ENCODE results near the gene SLC2A4.
"Not testable (repeated sequence)": the region's sequence is repeated elsewhere in the genome, so short reads cannot be mapped to it uniquely, and the experiment has no call there.

Gene SLC2A4

DNA sequence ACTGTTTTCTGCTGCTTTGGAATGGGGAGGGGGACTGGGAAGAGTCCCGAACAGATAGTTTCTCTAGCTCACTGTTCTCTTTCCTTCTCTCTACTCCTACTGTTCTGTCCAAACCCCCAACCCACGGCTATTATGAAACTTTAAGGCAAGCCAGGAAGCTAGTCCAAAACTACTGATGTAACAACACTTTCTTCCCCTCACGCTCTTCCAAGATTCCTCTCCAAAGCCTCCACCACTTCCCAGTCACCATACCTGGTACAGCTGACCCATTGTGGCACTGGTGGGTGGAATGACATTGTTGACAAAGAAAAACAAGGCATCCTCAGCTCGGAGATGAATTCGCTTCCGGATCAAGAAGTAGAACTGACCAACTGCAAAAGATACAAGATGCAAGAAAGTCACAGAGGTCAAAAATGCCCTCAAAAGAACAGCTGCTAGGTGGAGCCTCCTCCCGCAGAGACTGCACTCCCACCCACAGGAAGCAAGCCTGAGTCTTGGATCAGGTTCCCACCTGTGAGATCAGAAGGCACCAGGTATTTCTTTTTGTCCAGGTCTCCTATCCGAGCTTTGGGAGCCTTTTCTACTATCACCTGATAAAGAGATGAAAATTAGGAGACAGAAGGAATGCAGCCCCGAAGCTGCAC lies 40.3 kb upstream of the SLC2A4 start:
- in situ Hi-C loops (cut with HindIII; ENCODE audit: low sequenced_read_pairs): no loop called here
- peak overlapping the region; percentile 96 for H3K4me3 ChIP-seq (ENCODE audit: low read depth, low read length)
- no peak for DNase-seq (ENCODE audit: low read depth, low spot score)
- TF ChIP-seq, protein P1, sequence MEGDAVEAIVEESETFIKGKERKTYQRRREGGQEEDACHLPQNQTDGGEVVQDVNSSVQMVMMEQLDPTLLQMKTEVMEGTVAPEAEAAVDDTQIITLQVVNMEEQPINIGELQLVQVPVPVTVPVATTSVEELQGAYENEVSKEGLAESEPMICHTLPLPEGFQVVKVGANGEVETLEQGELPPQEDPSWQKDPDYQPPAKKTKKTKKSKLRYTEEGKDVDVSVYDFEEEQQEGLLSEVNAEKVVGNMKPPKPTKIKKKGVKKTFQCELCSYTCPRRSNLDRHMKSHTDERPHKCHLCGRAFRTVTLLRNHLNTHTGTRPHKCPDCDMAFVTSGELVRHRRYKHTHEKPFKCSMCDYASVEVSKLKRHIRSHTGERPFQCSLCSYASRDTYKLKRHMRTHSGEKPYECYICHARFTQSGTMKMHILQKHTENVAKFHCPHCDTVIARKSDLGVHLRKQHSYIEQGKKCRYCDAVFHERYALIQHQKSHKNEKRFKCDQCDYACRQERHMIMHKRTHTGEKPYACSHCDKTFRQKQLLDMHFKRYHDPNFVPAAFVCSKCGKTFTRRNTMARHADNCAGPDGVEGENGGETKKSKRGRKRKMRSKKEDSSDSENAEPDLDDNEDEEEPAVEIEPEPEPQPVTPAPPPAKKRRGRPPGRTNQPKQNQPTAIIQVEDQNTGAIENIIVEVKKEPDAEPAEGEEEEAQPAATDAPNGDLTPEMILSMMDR (IDR thresholded peaks at IDR 0.05; ENCODE audit: low read depth, low read length): no peak

DNA sequence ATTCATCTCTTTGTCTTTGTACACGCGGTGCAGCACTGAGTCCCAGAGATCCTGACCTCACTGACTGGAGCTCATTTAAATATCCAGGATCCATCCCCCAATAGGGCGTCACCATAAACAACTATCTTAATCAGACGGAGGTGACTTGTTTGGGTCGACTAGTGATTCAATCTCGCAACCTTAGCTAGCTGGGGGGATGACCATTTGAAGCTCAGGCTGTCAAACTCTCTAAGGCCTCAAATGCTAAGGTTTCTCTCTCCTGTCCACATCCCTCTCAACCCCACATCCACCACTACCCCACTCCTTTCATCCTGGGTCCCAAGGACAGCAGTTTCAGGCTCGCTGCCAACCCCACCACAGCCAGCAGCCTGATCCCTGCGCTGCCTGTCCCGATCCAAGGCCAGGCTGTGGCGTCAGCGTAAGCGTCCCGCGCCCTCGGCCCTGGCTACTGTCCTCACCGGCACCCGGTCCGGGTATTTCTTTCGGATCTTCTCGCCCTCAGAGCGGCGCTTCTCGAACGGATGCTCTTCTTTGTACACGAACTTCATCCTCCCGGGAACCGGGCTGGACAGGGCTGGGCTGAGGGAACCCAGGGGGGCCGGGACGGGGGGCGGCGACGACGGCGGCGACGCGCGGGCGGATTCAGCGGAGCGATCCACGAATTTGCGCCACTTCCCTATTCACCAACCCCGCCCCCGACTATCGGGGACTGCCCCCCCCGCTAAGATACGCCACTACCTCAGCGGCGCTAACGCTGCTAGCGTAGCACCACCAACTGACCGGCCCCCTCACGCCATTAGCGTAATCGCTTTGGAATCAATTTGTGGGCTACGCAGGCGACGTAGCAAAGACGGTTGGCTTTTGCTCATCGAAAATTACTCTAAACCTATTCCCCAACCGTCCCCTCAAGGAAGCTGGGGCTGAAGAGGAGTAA lies 39.5 kb upstream of the SLC2A4 start, which contains the start of gene GABARAP:
TSS of gene GABARAP (minus strand) at position 667 of the 934 bp plus-strand sequence. CDS start at position 548, 119 bp downstream.
- in situ Hi-C loops (cut with HindIII; ENCODE audit: low sequenced_read_pairs): no loop called here
- TF ChIP-seq, protein P1 (IDR thresholded peaks at IDR 0.05; ENCODE audit: low read depth, low read length): no peak
- peak within 1 kb of the TSS; percentile 96 for H3K4me3 ChIP-seq (ENCODE audit: low read depth, low read length)
- DNase-seq (ENCODE audit: low read depth, low spot score): peak; percentile 95

DNA sequence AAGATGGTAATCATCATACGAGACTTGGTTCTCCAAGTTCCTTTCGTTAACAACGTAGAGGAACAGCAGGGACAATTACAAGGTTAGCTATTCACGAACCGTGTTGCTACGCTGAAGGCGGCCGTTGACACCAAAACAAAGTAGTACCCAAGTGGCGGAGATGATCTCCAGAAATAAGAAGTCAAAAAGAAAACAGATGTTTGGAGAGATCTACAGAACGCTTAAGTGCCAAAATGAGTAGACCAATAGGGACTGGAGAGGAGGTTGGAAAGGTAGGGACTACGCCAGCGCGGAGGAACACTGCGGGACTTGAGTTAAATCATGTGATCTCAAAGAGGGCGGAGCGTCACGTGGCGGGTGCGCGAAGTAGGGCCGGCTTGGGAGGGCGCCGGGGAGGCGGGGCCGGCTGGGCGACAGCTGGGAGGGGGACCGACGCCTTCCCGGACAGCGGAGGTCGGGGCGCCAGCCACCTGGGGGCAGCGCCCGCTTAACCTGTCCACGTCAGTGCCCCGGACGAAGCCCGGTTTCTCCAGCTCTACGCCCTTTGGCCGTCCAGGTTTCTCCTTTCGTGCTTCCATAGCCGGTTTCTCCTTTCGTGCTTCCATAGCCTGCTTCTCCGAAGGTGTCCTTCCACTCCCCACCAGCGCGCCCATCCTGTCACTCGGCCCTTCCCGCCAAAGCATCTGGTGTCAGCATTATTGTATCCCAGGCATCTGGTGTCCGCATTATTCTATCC lies 38.6 kb upstream of the SLC2A4 start:
- in situ Hi-C loops (cut with HindIII; ENCODE audit: low sequenced_read_pairs): no loop called here
- TF ChIP-seq, protein P1 (IDR thresholded peaks at IDR 0.05; ENCODE audit: low read depth, low read length): no peak
- peak overlapping the region; percentile 96 for H3K4me3 ChIP-seq (ENCODE audit: low read depth, low read length)
- peak; percentile 97 for DNase-seq (ENCODE audit: low read depth, low spot score)

DNA sequence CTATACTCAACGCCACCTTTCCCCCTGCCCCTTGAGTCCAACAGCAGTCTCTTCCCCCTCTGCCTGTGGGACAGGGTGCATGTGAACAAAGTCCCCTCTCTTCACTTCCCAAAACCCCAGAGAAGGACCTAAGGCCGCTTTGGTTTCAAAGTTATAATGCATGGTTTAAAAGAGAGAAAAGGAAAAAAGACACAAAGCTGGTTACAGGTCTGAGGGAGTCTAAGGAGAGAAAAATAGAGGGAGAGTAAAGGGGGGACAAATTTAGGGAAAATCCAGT lies 38.1 kb upstream of the SLC2A4 start:
- peak overlapping the region; percentile 96 for H3K4me3 ChIP-seq (ENCODE audit: low read depth, low read length)
- no peak for DNase-seq (ENCODE audit: low read depth, low spot score)
- in situ Hi-C loops (cut with HindIII; ENCODE audit: low sequenced_read_pairs): no loop called here
- TF ChIP-seq, protein P1 (IDR thresholded peaks at IDR 0.05; ENCODE audit: low read depth, low read length): no peak

DNA sequence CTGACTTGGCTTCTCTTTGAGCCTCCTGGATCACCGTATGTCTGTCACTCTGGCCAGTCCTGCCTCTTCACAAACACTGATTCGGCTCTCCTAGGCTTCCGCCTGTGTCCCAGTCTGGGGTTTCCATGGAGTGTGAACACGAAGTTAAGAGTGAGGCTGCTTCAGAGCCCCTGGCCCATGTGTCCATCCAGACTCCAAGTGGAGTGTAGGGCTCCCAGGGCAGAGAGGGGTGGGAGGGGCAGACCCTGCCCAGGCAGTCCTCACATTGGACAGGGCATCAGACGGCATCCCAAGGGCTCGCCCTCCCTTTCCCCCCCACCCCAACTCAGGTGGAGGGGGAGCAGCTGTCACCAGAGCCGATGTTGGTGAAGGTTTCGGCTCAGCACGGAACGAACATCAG lies 37.7 kb upstream of the SLC2A4 start:
- in situ Hi-C loops (cut with HindIII; ENCODE audit: low sequenced_read_pairs); DNase-seq (ENCODE audit: low read depth, low spot score); H3K4me3 ChIP-seq (ENCODE audit: low read depth, low read length): not testable (repeated sequence)

DNA sequence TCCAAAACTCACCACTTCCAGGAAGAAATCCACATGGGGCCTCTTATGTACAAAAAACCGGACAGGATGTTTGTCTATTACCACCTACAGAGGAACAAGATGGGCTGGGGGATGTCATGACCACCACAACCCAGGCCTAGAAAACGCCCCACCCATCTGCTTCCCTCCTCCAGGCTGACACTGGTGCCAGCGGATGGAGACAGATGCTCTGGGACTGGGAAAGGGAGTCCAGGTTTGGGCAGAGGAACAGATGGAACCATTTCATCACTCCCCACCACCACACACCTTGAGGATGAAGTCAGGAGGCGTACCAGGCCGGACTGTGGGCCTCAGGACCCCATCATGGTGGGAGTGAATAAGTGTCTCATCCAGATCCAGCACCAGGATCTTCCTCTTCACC lies 34.7 kb upstream of the SLC2A4 start:
- in situ Hi-C loops (cut with HindIII; ENCODE audit: low sequenced_read_pairs): no loop called here
- no peak overlapping the region for H3K4me3 ChIP-seq (ENCODE audit: low read depth, low read length)
- TF ChIP-seq, protein P1 (IDR thresholded peaks at IDR 0.05; ENCODE audit: low read depth, low read length): no peak
- DNase-seq (ENCODE audit: low read depth, low spot score): no peak
